ENCODE data around the gene SPRR5.

SPRR5 gene

GRCh38 chr1:152997901-152998300 lies 50.9 kb downstream of the SPRR5 start:
- Histone ChIP-seq H3K4me3 (ENCODE audit: low read length in 2 of 2) (no peak overlapping the region), H3K9ac (ENCODE audit: low read depth in 1 of 2, low read length in 2 of 2) (no peak overlapping the region), H3K27ac (ENCODE audit: low read depth in 2 of 2, low read length in 2 of 2) (no peak overlapping the region), H3K4me1 (ENCODE audit: control insufficient read depth in 2 of 2, insufficient read depth in 2 of 2, low read length in 2 of 2) (no peaks in the 10 kb centered on the region), H3K9me3 (ENCODE audit: control insufficient read depth in 2 of 2, low read length in 2 of 2) (no peaks in the 10 kb centered on the region), H3K27me3 (ENCODE audit: control insufficient read depth in 2 of 2, insufficient read depth in 2 of 2, low read length in 2 of 2) (peaks cover 0 to 2% of the 10 kb centered on the region in 2 donors), H3K36me3 (ENCODE audit: control insufficient read depth in 2 of 2, insufficient read depth in 2 of 2, low read length in 2 of 2) (no peaks in the 10 kb centered on the region)

GRCh38 chr1:152998476-152998875 lies 51.5 kb downstream of the SPRR5 start:
- H3K9me3 ChIP-seq (ENCODE audit: control insufficient read depth in 2 of 2, low read length in 2 of 2) = no peaks in the 10 kb centered on the region
- H3K4me1 ChIP-seq (ENCODE audit: control insufficient read depth in 2 of 2, insufficient read depth in 2 of 2, low read length in 2 of 2) = no peaks in the 10 kb centered on the region
- H3K27me3 ChIP-seq (ENCODE audit: control insufficient read depth in 2 of 2, insufficient read depth in 2 of 2, low read length in 2 of 2) = peaks cover 0 to 2% of the 10 kb centered on the region in 2 donors
- H3K36me3 ChIP-seq (ENCODE audit: control insufficient read depth in 2 of 2, insufficient read depth in 2 of 2, low read length in 2 of 2) = no peaks in the 10 kb centered on the region
- H3K4me3 ChIP-seq (ENCODE audit: low read length in 2 of 2) = no peak overlapping the region
- no peak overlapping the region for H3K27ac ChIP-seq (ENCODE audit: low read depth in 2 of 2, low read length in 2 of 2)
- H3K9ac ChIP-seq (ENCODE audit: low read depth in 1 of 2, low read length in 2 of 2) = no peak overlapping the region

All from mucosa of rectum (tissue), 2 donors.